NCI-H524 (cell line): ENCODE results near the gene LRRC74A.

Source experiments
- DNase-seq, 2 experiments: peaks; one replicate each; lab custom pipeline; 2025; lab: John Stamatoyannopoulos, UW

Gene LRRC74A

GRCh38 chr14:76826122-76826521 lies at the start of gene LRRC74A:
TSS of gene LRRC74A (plus strand) at chr14:76826408. CDS start at chr14:76826698, 290 bp downstream.
- DNase-seq: no peak

- peak; percentile 34 to 78 for DNase-seq
These were observed 49.6 kb upstream of the LRRC74A start for GRCh38 chr14:76776428-76777251.

- no peak for DNase-seq
These were observed 48.5 kb upstream of the LRRC74A start for GRCh38 chr14:76777721-76778120.

GRCh38 chr14:76778546-76779215 lies 47.5 kb upstream of the LRRC74A start:
- peak in 1 of 2 experiments; percentile 55 for DNase-seq

- DNase-seq: no peak
These were observed 46.8 kb upstream of the LRRC74A start for GRCh38 chr14:76779221-76780057.

GRCh38 chr14:76780058-76780345 lies 46.2 kb upstream of the LRRC74A start:
- no peak for DNase-seq

- DNase-seq: peak in 1 of 2 experiments; percentile 40
These were observed 45.8 kb upstream of the LRRC74A start for GRCh38 chr14:76780360-76780759.

GRCh38 chr14:76780875-76781647 lies 45.1 kb upstream of the LRRC74A start:
- no peak for DNase-seq

- no peak for DNase-seq
These were observed 44.6 kb upstream of the LRRC74A start for GRCh38 chr14:76781648-76782051.

- no peak for DNase-seq
These were observed 43.9 kb upstream of the LRRC74A start for GRCh38 chr14:76782115-76782884.

GRCh38 chr14:76782885-76783566 lies 43.2 kb upstream of the LRRC74A start:
- no peak for DNase-seq

GRCh38 chr14:76784266-76784874 lies 41.8 kb upstream of the LRRC74A start:
- no peak for DNase-seq

GRCh38 chr14:76784881-76785280 lies 41.3 kb upstream of the LRRC74A start:
- peak; percentile 93 to 96 for DNase-seq

- DNase-seq: peak; percentile 94 to 99
These were observed 39.6 kb upstream of the LRRC74A start for GRCh38 chr14:76786601-76787000.

GRCh38 chr14:76792422-76792821 lies 33.8 kb upstream of the LRRC74A start:
- DNase-seq: no peak

- no peak for DNase-seq
These were observed 32.9 kb upstream of the LRRC74A start for GRCh38 chr14:76793324-76793723.

GRCh38 chr14:76793956-76794355 lies 32.3 kb upstream of the LRRC74A start:
- DNase-seq: no peak

- DNase-seq: no peak
These were observed 19.8 kb upstream of the LRRC74A start for GRCh38 chr14:76806446-76806845.

GRCh38 chr14:76808011-76808410 lies 18.2 kb upstream of the LRRC74A start:
- no peak for DNase-seq

GRCh38 chr14:76808990-76809389 lies 17.2 kb upstream of the LRRC74A start:
- DNase-seq: no peak
